Transverse colon (tissue), 4 donors: ENCODE measurements around the gene ZC4H2. TPM values are rescaled to one million over a fixed set of nuclear protein-coding genes. Genes with fewer than 3 reads are reported as not detected.
"Not testable (repeated sequence)": the region's sequence is repeated elsewhere in the genome, so short reads cannot be mapped to it uniquely, and the experiment has no call there.

ENCODE experiments used
- DNase-seq: peaks from one replicate; pipeline ENCODE4 v3.0.0-alpha.2; 2019
- H3K27ac ChIP-seq, 4 donors: fragments of 200-600 bp; sonication (generic); 2 replicates each; pipeline ENCODE4 v1.5.1; 2016 to 2018; ENCODE audit warnings: inconsistent platforms in 4 of 4
- H3K27me3 ChIP-seq: fragments of 200-600 bp; sonication (generic); 2 replicates; pipeline ENCODE4 v1.5.1; 2017; ENCODE audit warnings: inconsistent platforms
- H3K36me3 ChIP-seq, 4 donors: fragments of 200-600 bp; sonication (generic); 2 replicates each; pipeline ENCODE4 v1.5.1; 2017 to 2019; ENCODE audit warnings: inconsistent platforms in 4 of 4
- H3K4me1 ChIP-seq, 4 donors: fragments of 200-600 bp; sonication (generic); 2 replicates each; pipeline ENCODE4 v1.5.1; 2017 to 2020; ENCODE audit warnings: inconsistent platforms in 4 of 4
- H3K4me3 ChIP-seq, 4 donors: fragments of 200-600 bp; sonication (generic); 1 replicate in 1 of 4; 2 replicates in 3 of 4; pipeline versions ENCODE4 v1.5.1 to v1.6.1; 2017 to 2019; ENCODE audit warnings: inconsistent platforms in 4 of 4
- H3K9me3 ChIP-seq, 2 donors: fragments of 200-600 bp; sonication (generic); 2 replicates each; pipeline ENCODE4 v1.5.1; 2017 to 2019; ENCODE audit warnings: inconsistent platforms in 2 of 2
- EP300 ChIP-seq: sonication (generic); formaldehyde crosslinking; IDR thresholded peaks from one replicate; pipeline ENCODE4 v1.6.1; 2017; ENCODE audit warnings: antibody characterized with exemption, low read depth
- POLR2A ChIP-seq: fragments of 450-650 bp; IDR thresholded peaks from one replicate; pipeline ENCODE4 v1.6.1; 2016; ENCODE audit warnings: antibody characterized with exemption, mild to moderate bottlenecking, moderate library complexity
- POLR2AphosphoS5 ChIP-seq, 3 donors: sonication (generic); formaldehyde crosslinking; IDR thresholded peaks; one replicate each; pipeline ENCODE4 v1.6.1; 2016; ENCODE audit warnings: antibody characterized with exemption in 3 of 3
- WGBS, 2 donors: methylation state at CpG; one replicate each; pipeline ENCODE4 v1.1.5; 2018; ENCODE audit warnings: low coverage in 1 of 2; 5-methylcytosine and 5-hydroxymethylcytosine counted together
- in situ Hi-C, 4 donors: fragments of 200-750 bp; cut with MboI; loops; one replicate each; pipeline versions ENCODE4 v1.15.0 to v1.15.1; 2017; ENCODE audit warnings: low sequenced_read_pairs in 3 of 4, low pct_ligation_motif_present in 1 of 4, low pct_unique_long_range_greater_than_20kb in 1 of 4
- intact Hi-C: fragments of 100-400 bp; cut with DNase I; formaldehyde crosslinking; loops from one replicate; pipeline ENCODE4 v1.15.1; 2023; ENCODE audit warnings: low total_unique reads
- total RNA-seq, 4 donors: library from RNA; depleted of rRNA; stranded (reverse); fragments of >200 nt; gene quantifications; one replicate each; pipeline ENCODE4 v1.1.0, GENCODE V29; 2016
- TF ChIP-seq, protein P1 (sequence below), 5 experiments: fragments of 200-600 bp in 3 of 5; fragments of 450-650 bp in 2 of 5; sonication (generic) in 3 of 5; IDR thresholded peaks; 1 replicate in 2 of 5; 2 replicates in 3 of 5; pipeline ENCODE4 v1.5.1; 2016 to 2017; ENCODE audit warnings: antibody characterized with exemption in 5 of 5, inconsistent platforms in 3 of 5, mild to moderate bottlenecking in 2 of 5, moderate library complexity in 1 of 5

ZC4H2 gene, protein sequence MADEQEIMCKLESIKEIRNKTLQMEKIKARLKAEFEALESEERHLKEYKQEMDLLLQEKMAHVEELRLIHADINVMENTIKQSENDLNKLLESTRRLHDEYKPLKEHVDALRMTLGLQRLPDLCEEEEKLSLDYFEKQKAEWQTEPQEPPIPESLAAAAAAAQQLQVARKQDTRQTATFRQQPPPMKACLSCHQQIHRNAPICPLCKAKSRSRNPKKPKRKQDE
- total RNA-seq: 10 to 100 TPM in 3 of 4 donors, 1 to 10 TPM in 1; 8.6 to 21.7 (median 12.6) TPM

DNA sequence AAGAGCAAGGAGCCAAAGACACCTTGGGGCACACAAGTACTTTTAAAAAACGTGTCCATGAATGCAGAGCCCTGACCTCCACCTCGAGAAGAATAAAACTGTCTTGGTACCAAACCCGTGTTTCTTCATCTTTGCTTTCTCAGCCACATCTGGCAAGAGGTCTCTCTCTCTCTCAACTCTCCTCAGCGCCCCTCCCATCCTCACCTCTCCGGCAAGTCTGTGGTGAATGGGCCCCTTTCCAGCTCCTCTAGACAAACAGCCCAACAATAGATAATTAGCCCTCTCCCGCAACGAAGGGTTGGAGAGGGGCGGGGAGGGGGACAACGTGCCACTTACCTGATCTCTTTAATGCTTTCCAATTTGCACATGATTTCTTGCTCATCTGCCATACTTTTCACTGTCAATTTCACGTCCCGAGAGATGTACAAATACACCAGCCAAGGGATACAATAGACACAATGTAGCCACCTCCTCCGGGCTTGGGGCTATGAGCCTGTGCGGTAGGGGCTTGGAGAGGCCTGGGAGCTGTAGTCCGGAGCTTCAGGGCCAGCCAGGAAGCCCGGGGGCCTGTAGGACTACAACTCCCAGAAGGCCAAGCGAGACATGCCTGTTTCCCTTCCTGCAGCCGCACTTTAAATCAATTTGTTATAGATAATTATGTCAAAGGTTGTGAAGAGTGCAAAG is at the start of gene ZC4H2:
ZC4H2 (minus strand) TSS at position 462 of the 684 bp plus-strand sequence; CDS start at position 389, 73 bp downstream.
- Histone ChIP-seq H3K27ac (peak within 1 kb of the TSS; percentile 54 to 72 (median 58)), H3K4me3 (peak within 1 kb of the TSS; percentile 45 to 74 (median 50)), H3K4me1 (peaks cover 0 to 5% (median 0%) of the 10 kb centered on the region in 4 donors), H3K36me3 (no peaks in the 10 kb centered on the region), H3K27me3 (no peaks in the 10 kb centered on the region), H3K9me3 (no peaks in the 10 kb centered on the region)
- DNase-seq: peak; percentile 80
- in situ Hi-C loops (no loop called here), intact Hi-C loops (no loop called here)
- TF ChIP-seq POLR2AphosphoS5 (IDR thresholded peaks at IDR 0.05): peak in 2 of 3 donors; percentile 33 to 41
- TF ChIP-seq EP300: no peak
- 27% methylated on average over 17 of the region's 17 CpGs; no CpG with 5 or more reads in 1 of the 2 donors for WGBS, 2 donors

DNA sequence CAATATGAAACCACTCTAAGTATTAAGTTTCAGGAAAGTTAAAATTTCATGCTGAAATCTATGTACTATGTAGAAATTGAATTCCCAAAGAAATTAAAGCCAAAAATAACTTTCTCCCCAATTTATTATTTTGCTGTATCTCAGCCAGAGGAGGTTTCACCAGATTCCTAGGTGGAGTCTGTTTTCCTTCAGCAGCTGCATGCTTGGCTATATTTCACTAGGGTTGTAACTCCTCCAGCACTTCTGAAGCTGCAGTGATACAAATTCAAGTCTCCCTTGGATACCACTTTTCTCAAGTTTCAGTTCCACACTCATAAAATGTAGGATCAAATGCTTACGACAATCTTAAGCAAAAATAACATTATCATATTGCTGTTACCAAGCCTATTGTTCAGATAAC is 41.2 kb upstream of the ZC4H2 start:
- Histone ChIP-seq H3K27me3 (no peaks in the 10 kb centered on the region), H3K36me3 (no peaks in the 10 kb centered on the region), H3K4me1 (no peaks in the 10 kb centered on the region), H3K27ac (no peak overlapping the region), H3K4me3 (no peak overlapping the region), H3K9me3 (no peaks in the 10 kb centered on the region)
- in situ Hi-C loops (no loop called here), intact Hi-C loops (no loop called here)
- TF ChIP-seq, protein P1, sequence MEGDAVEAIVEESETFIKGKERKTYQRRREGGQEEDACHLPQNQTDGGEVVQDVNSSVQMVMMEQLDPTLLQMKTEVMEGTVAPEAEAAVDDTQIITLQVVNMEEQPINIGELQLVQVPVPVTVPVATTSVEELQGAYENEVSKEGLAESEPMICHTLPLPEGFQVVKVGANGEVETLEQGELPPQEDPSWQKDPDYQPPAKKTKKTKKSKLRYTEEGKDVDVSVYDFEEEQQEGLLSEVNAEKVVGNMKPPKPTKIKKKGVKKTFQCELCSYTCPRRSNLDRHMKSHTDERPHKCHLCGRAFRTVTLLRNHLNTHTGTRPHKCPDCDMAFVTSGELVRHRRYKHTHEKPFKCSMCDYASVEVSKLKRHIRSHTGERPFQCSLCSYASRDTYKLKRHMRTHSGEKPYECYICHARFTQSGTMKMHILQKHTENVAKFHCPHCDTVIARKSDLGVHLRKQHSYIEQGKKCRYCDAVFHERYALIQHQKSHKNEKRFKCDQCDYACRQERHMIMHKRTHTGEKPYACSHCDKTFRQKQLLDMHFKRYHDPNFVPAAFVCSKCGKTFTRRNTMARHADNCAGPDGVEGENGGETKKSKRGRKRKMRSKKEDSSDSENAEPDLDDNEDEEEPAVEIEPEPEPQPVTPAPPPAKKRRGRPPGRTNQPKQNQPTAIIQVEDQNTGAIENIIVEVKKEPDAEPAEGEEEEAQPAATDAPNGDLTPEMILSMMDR (IDR thresholded peaks at IDR 0.05): no peak
- no peak for TF ChIP-seq POLR2AphosphoS5 (IDR thresholded peaks at IDR 0.05)
- TF ChIP-seq POLR2A: no peak
- no peak for TF ChIP-seq EP300
- WGBS, 2 donors: 71 to 83% methylated on average over 1 of the region's 1 CpG
- DNase-seq: no peak

DNA sequence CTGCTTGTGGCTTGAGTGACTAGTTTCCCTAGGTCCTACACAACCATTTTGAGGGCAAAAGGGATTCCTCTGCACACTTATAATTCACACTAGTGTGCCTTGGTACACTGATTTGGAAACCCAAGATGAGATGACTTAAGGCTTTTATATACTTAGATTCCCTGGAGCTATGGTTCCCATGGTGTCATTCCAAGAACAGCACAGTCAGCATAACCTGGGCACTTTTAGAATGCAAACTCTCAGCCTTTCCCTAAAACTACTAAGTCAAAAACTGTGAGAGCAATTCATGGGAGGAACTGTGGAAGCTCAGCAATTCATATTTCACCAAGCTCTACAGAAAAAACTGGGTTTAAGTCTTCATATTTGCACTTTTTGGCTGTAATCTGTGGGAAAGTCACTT is 38.0 kb upstream of the ZC4H2 start:
- TF ChIP-seq EP300 (no peak), POLR2A (no peak), POLR2AphosphoS5 (IDR thresholded peaks at IDR 0.05) (no peak)
- TF ChIP-seq, protein P1 (IDR thresholded peaks at IDR 0.05): no peak
- Histone ChIP-seq H3K27ac (no peak overlapping the region), H3K4me3 (no peak overlapping the region), H3K27me3 (no peaks in the 10 kb centered on the region), H3K4me1 (no peaks in the 10 kb centered on the region), H3K36me3 (no peaks in the 10 kb centered on the region), H3K9me3 (no peaks in the 10 kb centered on the region)
- in situ Hi-C loops: no loop called here
- intact Hi-C loops: no loop called here
- DNase-seq: no peak

DNA sequence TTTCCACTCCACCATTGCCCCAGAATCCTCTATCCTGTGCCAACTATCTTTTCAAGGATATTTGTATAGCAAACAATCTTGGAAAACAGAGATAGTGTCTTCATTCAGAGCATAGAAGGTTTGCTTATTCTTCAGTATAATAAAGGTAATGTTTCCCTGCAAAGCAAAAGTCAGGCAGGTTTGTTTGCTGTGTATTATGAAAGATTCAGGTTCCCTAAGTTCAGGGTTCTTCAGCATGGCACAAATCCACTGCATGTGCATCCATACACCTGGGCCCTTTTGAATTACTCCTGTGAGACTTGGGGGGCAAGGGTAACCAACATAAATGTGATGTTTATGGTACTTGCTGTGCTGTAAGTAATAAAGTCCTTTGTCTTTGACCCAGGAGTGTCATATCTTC is 33.2 kb upstream of the ZC4H2 start:
- in situ Hi-C loops (no loop called here), intact Hi-C loops (no loop called here)
- H3K9me3 ChIP-seq: no peaks in the 10 kb centered on the region

DNA sequence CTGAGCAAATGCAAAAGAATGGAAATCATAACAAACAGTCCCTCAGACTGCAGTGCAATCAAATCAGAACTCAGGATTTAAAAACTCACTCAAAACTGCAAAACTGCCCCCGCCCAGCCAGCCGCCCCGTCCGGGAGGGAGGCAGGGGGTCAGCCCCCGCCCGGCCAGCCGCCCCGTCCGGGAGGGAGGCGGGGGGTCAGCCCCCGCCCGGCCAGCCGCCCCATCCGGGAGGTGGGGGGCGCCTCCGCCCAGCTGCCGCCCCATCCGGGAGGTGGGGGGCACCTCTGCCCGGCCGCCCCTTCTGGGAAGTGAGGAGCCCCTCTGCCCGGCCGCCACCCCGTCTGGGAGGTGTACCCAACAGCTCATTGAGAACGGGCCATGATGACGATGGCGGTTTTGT is 26.0 kb upstream of the ZC4H2 start:
- H3K4me3 ChIP-seq, H3K27ac ChIP-seq, H3K36me3 ChIP-seq, in situ Hi-C loops, H3K9me3 ChIP-seq, DNase-seq, H3K4me1 ChIP-seq, H3K27me3 ChIP-seq, intact Hi-C loops: not testable (repeated sequence)
- 81% methylated on average over 21 of the region's 26 CpGs; no CpG with 5 or more reads in 1 of the 2 donors for WGBS, 2 donors

More for the DNA sequence above, 33.2 kb upstream of the ZC4H2 start:
- H3K36me3 ChIP-seq: no peaks in the 10 kb centered on the region
- H3K27me3 ChIP-seq: no peaks in the 10 kb centered on the region
- H3K4me3 ChIP-seq: no peak overlapping the region
- no peaks in the 10 kb centered on the region for H3K4me1 ChIP-seq
- no peak for TF ChIP-seq POLR2AphosphoS5 (IDR thresholded peaks at IDR 0.05)
- no peak for TF ChIP-seq POLR2A
- no peak for TF ChIP-seq EP300
- TF ChIP-seq, protein P1 (IDR thresholded peaks at IDR 0.05): no peak
- DNase-seq: no peak
- no peak overlapping the region for H3K27ac ChIP-seq
